Measurements from ENCODE around the gene TGM4. TPM values are rescaled to one million over a fixed set of nuclear protein-coding genes. Genes with fewer than 3 reads are reported as not detected.

The TGM4 gene
- total and polyA plus RNA-seq, 2 experiments from 2014 or later: not detected

DNA sequence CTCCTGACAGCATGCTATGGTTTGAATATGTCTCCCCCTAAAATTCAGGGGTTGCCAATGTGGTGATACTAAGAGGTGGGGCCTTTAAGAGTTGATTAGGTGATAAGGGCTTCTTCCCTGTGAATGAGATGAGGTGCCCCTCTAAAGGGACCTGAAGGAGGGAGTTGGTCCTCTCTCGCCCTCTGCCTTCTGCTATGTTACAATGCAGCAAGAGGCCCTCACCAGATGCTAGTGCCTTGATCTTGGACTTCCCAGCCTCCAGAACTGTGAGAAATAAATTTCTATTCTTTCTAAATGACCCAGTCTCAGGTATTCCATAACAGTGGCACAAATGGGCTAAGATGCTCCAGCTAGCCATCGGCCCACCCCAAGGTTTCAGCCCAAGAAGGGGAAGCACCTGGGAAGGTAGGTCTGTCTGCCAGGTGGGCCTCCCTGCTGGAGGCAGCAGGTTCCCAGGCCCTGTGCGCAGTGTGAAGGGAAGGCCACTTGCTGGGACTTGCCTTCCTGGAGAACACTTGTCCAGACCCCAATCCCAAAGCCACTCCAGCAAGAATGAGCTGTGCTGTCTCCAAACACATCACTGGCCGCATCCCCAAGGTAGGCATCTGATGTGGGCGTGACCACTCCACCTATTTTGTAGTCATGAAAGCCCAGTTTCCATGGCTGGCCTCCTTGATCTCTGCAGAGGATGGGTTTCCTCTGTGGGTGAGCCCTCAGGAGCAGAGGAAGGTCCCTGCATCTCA, 9.0 kb downstream of the TGM4 start:
- TF ChIP-seq, protein P1, sequence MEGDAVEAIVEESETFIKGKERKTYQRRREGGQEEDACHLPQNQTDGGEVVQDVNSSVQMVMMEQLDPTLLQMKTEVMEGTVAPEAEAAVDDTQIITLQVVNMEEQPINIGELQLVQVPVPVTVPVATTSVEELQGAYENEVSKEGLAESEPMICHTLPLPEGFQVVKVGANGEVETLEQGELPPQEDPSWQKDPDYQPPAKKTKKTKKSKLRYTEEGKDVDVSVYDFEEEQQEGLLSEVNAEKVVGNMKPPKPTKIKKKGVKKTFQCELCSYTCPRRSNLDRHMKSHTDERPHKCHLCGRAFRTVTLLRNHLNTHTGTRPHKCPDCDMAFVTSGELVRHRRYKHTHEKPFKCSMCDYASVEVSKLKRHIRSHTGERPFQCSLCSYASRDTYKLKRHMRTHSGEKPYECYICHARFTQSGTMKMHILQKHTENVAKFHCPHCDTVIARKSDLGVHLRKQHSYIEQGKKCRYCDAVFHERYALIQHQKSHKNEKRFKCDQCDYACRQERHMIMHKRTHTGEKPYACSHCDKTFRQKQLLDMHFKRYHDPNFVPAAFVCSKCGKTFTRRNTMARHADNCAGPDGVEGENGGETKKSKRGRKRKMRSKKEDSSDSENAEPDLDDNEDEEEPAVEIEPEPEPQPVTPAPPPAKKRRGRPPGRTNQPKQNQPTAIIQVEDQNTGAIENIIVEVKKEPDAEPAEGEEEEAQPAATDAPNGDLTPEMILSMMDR (conservative IDR thresholded peaks at IDR 0.05; ENCODE audit: low read depth in 2 of 2): peak; percentile 23 to 51; a peak in 3 of 4 replicates
- TF ChIP-seq NANOG (IDR thresholded peaks at IDR 0.05; ENCODE audit: borderline replicate concordance): no peak
- peaks cover 7% of the 10 kb centered on the region for H3K9me2 ChIP-seq (ENCODE audit: insufficient read depth)
- H3K79me2 ChIP-seq (replicated peaks; ENCODE audit: insufficient read depth): no peaks in the 10 kb centered on the region
- H3K4me2 ChIP-seq: no peak overlapping the region
- H4K20me1 ChIP-seq (replicated peaks; ENCODE audit: insufficient read depth): no peaks in the 10 kb centered on the region
- Mint-ChIP-seq H3K4me1 (peaks cover 16% of the 10 kb centered on the region), H3K27me3 (ENCODE audit: insufficient read depth, low read depth, poor library complexity) (no peaks in the 10 kb centered on the region), H3K9me3 (peaks cover 9% of the 10 kb centered on the region; the same call in 2 of the 3 replicates), H3K4me3 (no peak overlapping the region), H3K36me3 (ENCODE audit: low read depth) (no peaks in the 10 kb centered on the region), H3K27ac (no peak overlapping the region)
- peak; percentile 38; the same call in 2 of the 3 replicates for ATAC-seq
- no peaks in the 10 kb centered on the region for H3K27me3 ChIP-seq (ENCODE audit: insufficient read depth)
- DNase-seq (ENCODE audit: low spot score): peak; percentile 26
- no peak overlapping the region for H2AFZ ChIP-seq
- H3K27ac ChIP-seq (ENCODE audit: low read depth): no peak overlapping the region
- H3K4me1 ChIP-seq (ENCODE audit: insufficient read depth): peaks cover 4% of the 10 kb centered on the region
- no peak overlapping the region for H3K4me3 ChIP-seq
- no peaks in the 10 kb centered on the region for H3F3A ChIP-seq (replicated peaks; ENCODE audit: low read depth)
- no peaks in the 10 kb centered on the region for H3K36me3 ChIP-seq (ENCODE audit: insufficient read depth)

DNA sequence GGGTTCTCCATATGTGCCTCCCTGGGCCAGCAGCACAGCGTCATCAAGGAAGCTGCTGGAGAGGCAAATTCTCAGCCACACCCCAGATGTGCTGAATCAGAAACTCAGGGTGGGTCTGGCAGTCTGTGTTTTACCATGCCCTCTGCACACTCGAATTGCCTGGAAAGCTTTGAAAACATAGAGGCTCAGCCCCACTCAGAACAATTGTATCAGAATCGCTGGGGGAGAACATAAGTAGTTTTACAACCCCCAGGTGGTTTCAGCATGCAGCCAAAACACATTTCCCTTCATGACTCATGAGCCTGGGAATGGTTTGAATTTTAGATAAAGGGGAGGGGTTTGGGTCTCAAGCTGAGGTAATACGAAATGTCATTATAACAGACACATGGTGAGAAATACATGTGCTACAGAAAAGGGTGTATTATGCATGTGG, 9.6 kb downstream of the TGM4 start:
- no peaks in the 10 kb centered on the region for H3K36me3 Mint-ChIP-seq (ENCODE audit: low read depth)
- no peak overlapping the region for H2AFZ ChIP-seq
- peaks cover 2% of the 10 kb centered on the region for H3K27me3 Mint-ChIP-seq (ENCODE audit: insufficient read depth, low read depth, poor library complexity)
- H3K36me3 ChIP-seq (ENCODE audit: insufficient read depth): no peaks in the 10 kb centered on the region
- DNase-seq (ENCODE audit: low spot score): no peak
- H3K4me1 Mint-ChIP-seq: peaks cover 22% of the 10 kb centered on the region
- H3K9me3 Mint-ChIP-seq: peaks cover 9% of the 10 kb centered on the region; the same call in 2 of the 3 replicates
- H3K27ac ChIP-seq (ENCODE audit: low read depth): no peak overlapping the region
- H3K4me3 Mint-ChIP-seq: no peak overlapping the region
- no peak overlapping the region for H3K27ac Mint-ChIP-seq
- peaks cover 9% of the 10 kb centered on the region for H3K4me1 ChIP-seq (ENCODE audit: insufficient read depth)
- peaks cover 10% of the 10 kb centered on the region for H3K9me2 ChIP-seq (ENCODE audit: insufficient read depth)
- no peaks in the 10 kb centered on the region for H3K79me2 ChIP-seq (replicated peaks; ENCODE audit: insufficient read depth)
- H3F3A ChIP-seq (replicated peaks; ENCODE audit: low read depth): no peaks in the 10 kb centered on the region
- H3K4me3 ChIP-seq: no peak overlapping the region
- no peaks in the 10 kb centered on the region for H4K20me1 ChIP-seq (replicated peaks; ENCODE audit: insufficient read depth)
- no peaks in the 10 kb centered on the region for H3K27me3 ChIP-seq (ENCODE audit: insufficient read depth)
- TF ChIP-seq NANOG (IDR thresholded peaks at IDR 0.05; ENCODE audit: borderline replicate concordance): no peak
- H3K4me2 ChIP-seq: no peak overlapping the region
- ATAC-seq: no peak

DNA sequence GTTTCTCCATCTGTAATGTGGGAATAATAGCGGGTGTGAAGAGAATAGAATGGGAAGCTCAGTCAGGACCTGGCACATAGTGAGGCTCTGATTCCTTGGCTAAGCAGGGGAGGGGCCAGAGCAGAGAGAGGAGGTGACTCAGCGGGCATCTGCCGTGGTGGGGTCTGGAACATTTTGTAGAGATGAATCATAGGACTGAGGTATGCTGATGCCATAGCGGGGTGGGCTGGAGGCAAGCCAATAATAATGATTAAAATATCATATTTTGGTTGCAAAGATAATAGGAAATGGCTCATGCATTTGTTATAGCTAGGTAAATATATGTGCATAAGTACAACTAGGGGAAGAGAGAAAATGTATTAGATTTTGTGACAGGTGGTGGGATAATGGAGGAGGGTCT, 11.2 kb downstream of the TGM4 start:
- Mint-ChIP-seq H3K4me1 (peaks cover 24% of the 10 kb centered on the region), H3K9me3 (peaks cover 9% of the 10 kb centered on the region; the same call in 2 of the 3 replicates), H3K4me3 (no peak overlapping the region), H3K36me3 (ENCODE audit: low read depth) (no peaks in the 10 kb centered on the region), H3K27ac (no peak overlapping the region), H3K27me3 (ENCODE audit: insufficient read depth, low read depth, poor library complexity) (peaks cover 5% of the 10 kb centered on the region)
- Histone ChIP-seq H3K79me2 (replicated peaks; ENCODE audit: insufficient read depth) (no peaks in the 10 kb centered on the region), H3K27ac (ENCODE audit: low read depth) (no peak overlapping the region), H3K36me3 (ENCODE audit: insufficient read depth) (no peaks in the 10 kb centered on the region), H3K4me3 (no peak overlapping the region), H4K20me1 (replicated peaks; ENCODE audit: insufficient read depth) (no peaks in the 10 kb centered on the region), H3F3A (replicated peaks; ENCODE audit: low read depth) (no peaks in the 10 kb centered on the region), H3K27me3 (ENCODE audit: insufficient read depth) (no peaks in the 10 kb centered on the region), H2AFZ (no peak overlapping the region; the same call in 1 of the 2 replicates), H3K4me2 (no peak overlapping the region), H3K4me1 (ENCODE audit: insufficient read depth) (peaks cover 9% of the 10 kb centered on the region), H3K9me2 (ENCODE audit: insufficient read depth) (peaks cover 10% of the 10 kb centered on the region)
- ATAC-seq (no peak), DNase-seq (ENCODE audit: low spot score) (no peak)
- TF ChIP-seq, protein P1 (conservative IDR thresholded peaks at IDR 0.05; ENCODE audit: low read depth in 2 of 2): no peak
- no peak for TF ChIP-seq JUNB (IDR thresholded peaks at IDR 0.05; ENCODE audit: unreplicated experiment)
- TF ChIP-seq, protein P2, sequence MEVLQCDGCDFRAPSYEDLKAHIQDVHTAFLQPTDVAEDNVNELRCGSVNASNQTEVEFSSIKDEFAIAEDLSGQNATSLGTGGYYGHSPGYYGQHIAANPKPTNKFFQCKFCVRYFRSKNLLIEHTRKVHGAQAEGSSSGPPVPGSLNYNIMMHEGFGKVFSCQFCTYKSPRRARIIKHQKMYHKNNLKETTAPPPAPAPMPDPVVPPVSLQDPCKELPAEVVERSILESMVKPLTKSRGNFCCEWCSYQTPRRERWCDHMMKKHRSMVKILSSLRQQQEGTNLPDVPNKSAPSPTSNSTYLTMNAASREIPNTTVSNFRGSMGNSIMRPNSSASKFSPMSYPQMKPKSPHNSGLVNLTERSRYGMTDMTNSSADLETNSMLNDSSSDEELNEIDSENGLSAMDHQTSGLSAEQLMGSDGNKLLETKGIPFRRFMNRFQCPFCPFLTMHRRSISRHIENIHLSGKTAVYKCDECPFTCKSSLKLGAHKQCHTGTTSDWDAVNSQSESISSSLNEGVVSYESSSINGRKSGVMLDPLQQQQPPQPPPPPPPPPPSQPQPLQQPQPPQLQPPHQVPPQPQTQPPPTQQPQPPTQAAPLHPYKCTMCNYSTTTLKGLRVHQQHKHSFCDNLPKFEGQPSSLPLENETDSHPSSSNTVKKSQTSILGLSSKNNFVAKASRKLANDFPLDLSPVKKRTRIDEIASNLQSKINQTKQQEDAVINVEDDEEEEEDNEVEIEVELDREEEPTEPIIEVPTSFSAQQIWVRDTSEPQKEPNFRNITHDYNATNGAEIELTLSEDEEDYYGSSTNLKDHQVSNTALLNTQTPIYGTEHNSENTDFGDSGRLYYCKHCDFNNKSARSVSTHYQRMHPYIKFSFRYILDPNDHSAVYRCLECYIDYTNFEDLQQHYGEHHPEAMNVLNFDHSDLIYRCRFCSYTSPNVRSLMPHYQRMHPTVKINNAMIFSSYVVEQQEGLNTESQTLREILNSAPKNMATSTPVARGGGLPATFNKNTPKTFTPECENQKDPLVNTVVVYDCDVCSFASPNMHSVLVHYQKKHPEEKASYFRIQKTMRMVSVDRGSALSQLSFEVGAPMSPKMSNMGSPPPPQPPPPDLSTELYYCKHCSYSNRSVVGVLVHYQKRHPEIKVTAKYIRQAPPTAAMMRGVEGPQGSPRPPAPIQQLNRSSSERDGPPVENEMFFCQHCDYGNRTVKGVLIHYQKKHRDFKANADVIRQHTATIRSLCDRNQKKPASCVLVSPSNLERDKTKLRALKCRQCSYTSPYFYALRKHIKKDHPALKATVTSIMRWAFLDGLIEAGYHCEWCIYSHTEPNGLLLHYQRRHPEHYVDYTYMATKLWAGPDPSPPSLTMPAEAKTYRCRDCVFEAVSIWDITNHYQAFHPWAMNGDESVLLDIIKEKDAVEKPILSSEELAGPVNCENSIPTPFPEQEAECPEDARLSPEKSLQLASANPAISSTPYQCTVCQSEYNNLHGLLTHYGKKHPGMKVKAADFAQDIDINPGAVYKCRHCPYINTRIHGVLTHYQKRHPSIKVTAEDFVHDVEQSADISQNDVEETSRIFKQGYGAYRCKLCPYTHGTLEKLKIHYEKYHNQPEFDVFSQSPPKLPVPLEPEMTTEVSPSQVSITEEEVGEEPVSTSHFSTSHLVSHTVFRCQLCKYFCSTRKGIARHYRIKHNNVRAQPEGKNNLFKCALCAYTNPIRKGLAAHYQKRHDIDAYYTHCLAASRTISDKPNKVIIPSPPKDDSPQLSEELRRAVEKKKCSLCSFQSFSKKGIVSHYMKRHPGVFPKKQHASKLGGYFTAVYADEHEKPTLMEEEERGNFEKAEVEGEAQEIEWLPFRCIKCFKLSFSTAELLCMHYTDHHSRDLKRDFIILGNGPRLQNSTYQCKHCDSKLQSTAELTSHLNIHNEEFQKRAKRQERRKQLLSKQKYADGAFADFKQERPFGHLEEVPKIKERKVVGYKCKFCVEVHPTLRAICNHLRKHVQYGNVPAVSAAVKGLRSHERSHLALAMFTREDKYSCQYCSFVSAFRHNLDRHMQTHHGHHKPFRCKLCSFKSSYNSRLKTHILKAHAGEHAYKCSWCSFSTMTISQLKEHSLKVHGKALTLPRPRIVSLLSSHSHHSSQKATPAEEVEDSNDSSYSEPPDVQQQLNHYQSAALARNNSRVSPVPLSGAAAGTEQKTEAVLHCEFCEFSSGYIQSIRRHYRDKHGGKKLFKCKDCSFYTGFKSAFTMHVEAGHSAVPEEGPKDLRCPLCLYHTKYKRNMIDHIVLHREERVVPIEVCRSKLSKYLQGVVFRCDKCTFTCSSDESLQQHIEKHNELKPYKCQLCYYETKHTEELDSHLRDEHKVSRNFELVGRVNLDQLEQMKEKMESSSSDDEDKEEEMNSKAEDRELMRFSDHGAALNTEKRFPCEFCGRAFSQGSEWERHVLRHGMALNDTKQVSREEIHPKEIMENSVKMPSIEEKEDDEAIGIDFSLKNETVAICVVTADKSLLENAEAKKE (CRISPR knock-in tag; IDR thresholded peaks at IDR 0.05): no peak
